HUES48 (cell line): ENCODE data around the gene ADGRD1.

Source experiments
- H3K27ac ChIP-seq: one replicate; pipeline ENCODE4 v1.7.0; 2013; ENCODE audit warnings: low read depth, low read length, inconsistent platforms
- H3K27me3 ChIP-seq: 2 replicates; pipeline ENCODE4 v1.6.1; 2013; ENCODE audit warnings: mild to moderate bottlenecking, low read length; ENCODE audit not compliant: control insufficient read depth, insufficient read depth
- H3K36me3 ChIP-seq: 2 replicates; pipeline ENCODE4 v1.6.1; 2013; ENCODE audit warnings: low read length; ENCODE audit not compliant: control insufficient read depth, insufficient read depth
- H3K4me1 ChIP-seq: 2 replicates; pipeline ENCODE4 v1.6.1; 2013; ENCODE audit warnings: mild to moderate bottlenecking, low read length; ENCODE audit not compliant: control insufficient read depth, insufficient read depth
- H3K4me3 ChIP-seq: 2 replicates; pipeline ENCODE4 v1.5.1; 2013; ENCODE audit warnings: mild to moderate bottlenecking, low read depth, low read length
- H3K9ac ChIP-seq: 2 replicates; pipeline ENCODE4 v1.6.1; 2013; ENCODE audit warnings: mild to moderate bottlenecking, low read depth, low read length, moderate library complexity
- H3K9me3 ChIP-seq: 2 replicates; pipeline ENCODE4 v1.6.1; 2013; ENCODE audit warnings: low read length; ENCODE audit not compliant: control insufficient read depth, insufficient read depth

Gene ADGRD1

GRCh38 chr12:131133015-131133905 lies 179.6 kb downstream of the ADGRD1 start:
- no peaks in the 10 kb centered on the region for H3K27me3 ChIP-seq
- no peaks in the 10 kb centered on the region for H3K36me3 ChIP-seq
- H3K4me1 ChIP-seq, result no peaks in the 10 kb centered on the region
- H3K4me3 ChIP-seq, result no peak overlapping the region
- no peak overlapping the region for H3K27ac ChIP-seq
- H3K9me3 ChIP-seq, result no peaks in the 10 kb centered on the region
- H3K9ac ChIP-seq, result no peak overlapping the region

GRCh38 chr12:131133994-131134393 lies 180.3 kb downstream of the ADGRD1 start:
- Histone ChIP-seq H3K36me3 (no peaks in the 10 kb centered on the region), H3K27me3 (no peaks in the 10 kb centered on the region), H3K27ac (no peak overlapping the region), H3K4me3 (no peak overlapping the region), H3K4me1 (no peaks in the 10 kb centered on the region), H3K9ac (no peak overlapping the region), H3K9me3 (no peaks in the 10 kb centered on the region)

- Histone ChIP-seq H3K4me3 (no peak overlapping the region), H3K27ac (no peak overlapping the region), H3K27me3 (no peaks in the 10 kb centered on the region), H3K4me1 (no peaks in the 10 kb centered on the region), H3K9me3 (no peaks in the 10 kb centered on the region), H3K9ac (no peak overlapping the region), H3K36me3 (no peaks in the 10 kb centered on the region)
Observed at GRCh38 chr12:131134523-131135310, 181.0 kb downstream of the ADGRD1 start.

GRCh38 chr12:131135311-131135785 lies 181.6 kb downstream of the ADGRD1 start:
- Histone ChIP-seq H3K4me3 (no peak overlapping the region), H3K9me3 (no peaks in the 10 kb centered on the region), H3K9ac (no peak overlapping the region), H3K27me3 (no peaks in the 10 kb centered on the region), H3K27ac (no peak overlapping the region), H3K4me1 (no peaks in the 10 kb centered on the region), H3K36me3 (no peaks in the 10 kb centered on the region)

GRCh38 chr12:131135786-131136538 lies 182.3 kb downstream of the ADGRD1 start:
- no peaks in the 10 kb centered on the region for H3K9me3 ChIP-seq
- no peak overlapping the region for H3K9ac ChIP-seq
- H3K27ac ChIP-seq, result no peak overlapping the region
- no peaks in the 10 kb centered on the region for H3K36me3 ChIP-seq
- no peaks in the 10 kb centered on the region for H3K27me3 ChIP-seq
- no peak overlapping the region for H3K4me3 ChIP-seq
- H3K4me1 ChIP-seq, result no peaks in the 10 kb centered on the region

- no peaks in the 10 kb centered on the region for H3K9me3 ChIP-seq
- no peaks in the 10 kb centered on the region for H3K27me3 ChIP-seq
- H3K9ac ChIP-seq, result no peak overlapping the region
- no peaks in the 10 kb centered on the region for H3K36me3 ChIP-seq
- no peak overlapping the region for H3K4me3 ChIP-seq
- H3K4me1 ChIP-seq, result no peaks in the 10 kb centered on the region
- no peak overlapping the region for H3K27ac ChIP-seq
Observed at GRCh38 chr12:131136539-131136872, 182.8 kb downstream of the ADGRD1 start.

- H3K27ac ChIP-seq, result no peak overlapping the region
- H3K36me3 ChIP-seq, result no peaks in the 10 kb centered on the region
- H3K9ac ChIP-seq, result no peak overlapping the region
- no peaks in the 10 kb centered on the region for H3K27me3 ChIP-seq
- no peaks in the 10 kb centered on the region for H3K4me1 ChIP-seq
- no peaks in the 10 kb centered on the region for H3K9me3 ChIP-seq
- H3K4me3 ChIP-seq, result no peak overlapping the region
Observed at GRCh38 chr12:131137009-131137835, 183.5 kb downstream of the ADGRD1 start.

GRCh38 chr12:131137836-131138637 lies 184.3 kb downstream of the ADGRD1 start:
- H3K9ac ChIP-seq, result no peak overlapping the region
- no peaks in the 10 kb centered on the region for H3K36me3 ChIP-seq
- H3K27ac ChIP-seq, result no peak overlapping the region
- no peaks in the 10 kb centered on the region for H3K4me1 ChIP-seq
- H3K27me3 ChIP-seq, result no peaks in the 10 kb centered on the region
- no peak overlapping the region for H3K4me3 ChIP-seq
- H3K9me3 ChIP-seq, result no peaks in the 10 kb centered on the region

GRCh38 chr12:131138638-131139362 lies 185.1 kb downstream of the ADGRD1 start:
- Histone ChIP-seq H3K9ac (no peak overlapping the region), H3K27me3 (no peaks in the 10 kb centered on the region), H3K9me3 (no peaks in the 10 kb centered on the region), H3K4me1 (no peaks in the 10 kb centered on the region), H3K36me3 (no peaks in the 10 kb centered on the region), H3K27ac (no peak overlapping the region), H3K4me3 (no peak overlapping the region)
